Activated T-cell treated with anti-CD3 and anti-CD28 coated beads, Interleukin-2, amount 50 U/mL, for 48 hours (primary cell): ENCODE data around the gene PLN.

ENCODE experiments used
- DNase-seq, 2 experiments: peaks; one replicate each; pipeline ENCODE4 v3.0.0-alpha.2; 2020

The PLN gene

GRCh38 chr6:118548136-118548535 is at the start of gene PLN:
TSS of gene PLN (plus strand) at chr6:118548296. CDS start at chr6:118558922, 10,626 bp downstream.
- no peak for DNase-seq

- no peak for DNase-seq
Observed at GRCh38 chr6:118500130-118501015, 47.7 kb upstream of the PLN start.

GRCh38 chr6:118501099-118501498 is 47.0 kb upstream of the PLN start:
- no peak for DNase-seq

GRCh38 chr6:118501765-118502164 is 46.3 kb upstream of the PLN start:
- DNase-seq, result no peak

- no peak for DNase-seq
Observed at GRCh38 chr6:118502169-118502568, 45.9 kb upstream of the PLN start.

- DNase-seq, result no peak
Observed at GRCh38 chr6:118504611-118505010, 43.5 kb upstream of the PLN start.

GRCh38 chr6:118505656-118506055 is 42.4 kb upstream of the PLN start:
- no peak for DNase-seq

GRCh38 chr6:118506071-118506638 is 41.9 kb upstream of the PLN start:
- DNase-seq, result no peak

- no peak for DNase-seq
Observed at GRCh38 chr6:118507636-118508035, 40.5 kb upstream of the PLN start.

- no peak for DNase-seq
Observed at GRCh38 chr6:118509009-118509617, 39.0 kb upstream of the PLN start.

GRCh38 chr6:118511930-118512715 is 36.0 kb upstream of the PLN start:
- no peak for DNase-seq

- no peak for DNase-seq
Observed at GRCh38 chr6:118514689-118515088, 33.4 kb upstream of the PLN start.

- no peak for DNase-seq
Observed at GRCh38 chr6:118522422-118522821, 25.7 kb upstream of the PLN start.

GRCh38 chr6:118523216-118523615 is 24.9 kb upstream of the PLN start:
- no peak for DNase-seq

- no peak for DNase-seq
Observed at GRCh38 chr6:118524686-118525085, 23.4 kb upstream of the PLN start.

GRCh38 chr6:118525913-118526780 is 21.9 kb upstream of the PLN start:
- no peak for DNase-seq

- DNase-seq, result no peak
Observed at GRCh38 chr6:118528129-118528528, 20.0 kb upstream of the PLN start.

- DNase-seq, result no peak
Observed at GRCh38 chr6:118529756-118530155, 18.3 kb upstream of the PLN start.

GRCh38 chr6:118530942-118531341 is 17.2 kb upstream of the PLN start:
- DNase-seq, result no peak

- no peak for DNase-seq
Observed at GRCh38 chr6:118535176-118535844, 12.8 kb upstream of the PLN start.

GRCh38 chr6:118536478-118536877 is 11.6 kb upstream of the PLN start:
- no peak for DNase-seq

- no peak for DNase-seq
Observed at GRCh38 chr6:118537574-118537973, 10.5 kb upstream of the PLN start.
